Prostate gland (tissue), 2 donors: Measurements from ENCODE around the gene ADARB1.

ENCODE experiments used
- POLR2A ChIP-seq: fragments of 450-650 bp; IDR thresholded peaks from one replicate; pipeline ENCODE4 v1.6.1; 2016; ENCODE audit warnings: antibody characterized with exemption, mild to moderate bottlenecking
- POLR2AphosphoS5 ChIP-seq: sonication (generic); formaldehyde crosslinking; IDR thresholded peaks from one replicate; pipeline ENCODE4 v1.6.1; 2017; ENCODE audit warnings: antibody characterized with exemption
- TF ChIP-seq, protein P1 (sequence below), 4 experiments: fragments of 200-600 bp in 2 of 4; fragments of 450-650 bp in 2 of 4; sonication (generic) in 2 of 4; IDR thresholded peaks; 1 replicate in 3 of 4; 2 replicates in 1 of 4; pipeline ENCODE4 v1.5.1; 2016 to 2019; ENCODE audit warnings: antibody characterized with exemption in 4 of 4, mild to moderate bottlenecking in 2 of 4, moderate library complexity in 2 of 4

GRCh38 chr21:45202344-45202743 lies 128.0 kb downstream of the ADARB1 start:
- TF ChIP-seq, protein P1, sequence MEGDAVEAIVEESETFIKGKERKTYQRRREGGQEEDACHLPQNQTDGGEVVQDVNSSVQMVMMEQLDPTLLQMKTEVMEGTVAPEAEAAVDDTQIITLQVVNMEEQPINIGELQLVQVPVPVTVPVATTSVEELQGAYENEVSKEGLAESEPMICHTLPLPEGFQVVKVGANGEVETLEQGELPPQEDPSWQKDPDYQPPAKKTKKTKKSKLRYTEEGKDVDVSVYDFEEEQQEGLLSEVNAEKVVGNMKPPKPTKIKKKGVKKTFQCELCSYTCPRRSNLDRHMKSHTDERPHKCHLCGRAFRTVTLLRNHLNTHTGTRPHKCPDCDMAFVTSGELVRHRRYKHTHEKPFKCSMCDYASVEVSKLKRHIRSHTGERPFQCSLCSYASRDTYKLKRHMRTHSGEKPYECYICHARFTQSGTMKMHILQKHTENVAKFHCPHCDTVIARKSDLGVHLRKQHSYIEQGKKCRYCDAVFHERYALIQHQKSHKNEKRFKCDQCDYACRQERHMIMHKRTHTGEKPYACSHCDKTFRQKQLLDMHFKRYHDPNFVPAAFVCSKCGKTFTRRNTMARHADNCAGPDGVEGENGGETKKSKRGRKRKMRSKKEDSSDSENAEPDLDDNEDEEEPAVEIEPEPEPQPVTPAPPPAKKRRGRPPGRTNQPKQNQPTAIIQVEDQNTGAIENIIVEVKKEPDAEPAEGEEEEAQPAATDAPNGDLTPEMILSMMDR (IDR thresholded peaks at IDR 0.05), result no peak
- no peak for TF ChIP-seq POLR2A
- TF ChIP-seq POLR2AphosphoS5, result no peak
